Liver (tissue), 3 donors: ENCODE results near the gene CCDC15.

Experiments used
- EGR1 ChIP-seq, 2 donors: IDR thresholded peaks; 2 replicates each; pipeline ENCODE4 v1.6.1; 2016 to 2018; ENCODE audit warnings: antibody characterized with exemption in 2 of 2, low read depth in 2 of 2
- GABPA ChIP-seq, 2 donors: IDR thresholded peaks in 1 of 2; conservative IDR thresholded peaks in 1 of 2; 2 replicates each; pipeline ENCODE4 v1.6.1; 2016; ENCODE audit warnings: antibody characterized with exemption in 2 of 2, mild to moderate bottlenecking in 1 of 2, moderate library complexity in 1 of 2
- HNF4G ChIP-seq: IDR thresholded peaks from 2 replicates; pipeline ENCODE4 v1.6.1; 2016; ENCODE audit warnings: antibody characterized with exemption
- JUND ChIP-seq, 2 donors: IDR thresholded peaks; 2 replicates each; pipeline ENCODE4 v1.6.1; 2016; ENCODE audit warnings: antibody characterized with exemption in 2 of 2
- RAD21 ChIP-seq, 2 donors: IDR thresholded peaks; 2 replicates each; pipeline ENCODE4 v1.6.1; 2016; ENCODE audit warnings: antibody characterized with exemption in 2 of 2, mild to moderate bottlenecking in 2 of 2
- TF ChIP-seq, protein P1 (sequence below): fragments of 150-350 bp; IDR thresholded peaks from 2 replicates; pipeline ENCODE4 v1.5.1; 2017; ENCODE audit warnings: improper control_type of control experiment, low read depth, low read length; ENCODE audit not compliant: missing input control
- TF ChIP-seq, protein P2 (sequence below): IDR thresholded peaks from 2 replicates; pipeline ENCODE4 v1.6.1; 2016; ENCODE audit warnings: antibody characterized with exemption
- donor health status: healthy.
- donor health status: healthy.

DNA sequence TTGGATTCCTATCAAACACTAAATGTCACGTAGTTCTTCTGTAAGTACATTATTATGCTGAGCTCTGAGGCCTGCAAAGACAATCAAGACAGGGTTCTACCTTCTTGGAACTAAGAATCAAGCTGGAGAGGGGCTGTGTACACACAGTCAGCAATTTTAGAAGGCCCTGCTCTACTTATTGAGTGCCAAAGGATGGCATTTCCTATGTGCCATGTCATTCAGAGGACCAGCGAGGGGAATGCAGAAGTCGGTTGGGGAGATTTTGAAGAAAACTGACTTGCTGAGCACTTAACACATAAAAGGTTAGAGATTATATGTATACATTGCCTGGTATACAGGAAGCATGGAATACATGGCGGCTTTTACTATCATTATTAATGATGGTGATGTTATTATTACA is 114.4 kb downstream of the CCDC15 start:
- TF ChIP-seq, protein P1, sequence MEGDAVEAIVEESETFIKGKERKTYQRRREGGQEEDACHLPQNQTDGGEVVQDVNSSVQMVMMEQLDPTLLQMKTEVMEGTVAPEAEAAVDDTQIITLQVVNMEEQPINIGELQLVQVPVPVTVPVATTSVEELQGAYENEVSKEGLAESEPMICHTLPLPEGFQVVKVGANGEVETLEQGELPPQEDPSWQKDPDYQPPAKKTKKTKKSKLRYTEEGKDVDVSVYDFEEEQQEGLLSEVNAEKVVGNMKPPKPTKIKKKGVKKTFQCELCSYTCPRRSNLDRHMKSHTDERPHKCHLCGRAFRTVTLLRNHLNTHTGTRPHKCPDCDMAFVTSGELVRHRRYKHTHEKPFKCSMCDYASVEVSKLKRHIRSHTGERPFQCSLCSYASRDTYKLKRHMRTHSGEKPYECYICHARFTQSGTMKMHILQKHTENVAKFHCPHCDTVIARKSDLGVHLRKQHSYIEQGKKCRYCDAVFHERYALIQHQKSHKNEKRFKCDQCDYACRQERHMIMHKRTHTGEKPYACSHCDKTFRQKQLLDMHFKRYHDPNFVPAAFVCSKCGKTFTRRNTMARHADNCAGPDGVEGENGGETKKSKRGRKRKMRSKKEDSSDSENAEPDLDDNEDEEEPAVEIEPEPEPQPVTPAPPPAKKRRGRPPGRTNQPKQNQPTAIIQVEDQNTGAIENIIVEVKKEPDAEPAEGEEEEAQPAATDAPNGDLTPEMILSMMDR = no peak
- no peak for TF ChIP-seq GABPA (IDR thresholded peaks at IDR 0.05 in 1 of 2, conservative IDR thresholded peaks at IDR 0.05 in 1 of 2)
- TF ChIP-seq JUND (IDR thresholded peaks at IDR 0.05) = no peak
- TF ChIP-seq, protein P2, sequence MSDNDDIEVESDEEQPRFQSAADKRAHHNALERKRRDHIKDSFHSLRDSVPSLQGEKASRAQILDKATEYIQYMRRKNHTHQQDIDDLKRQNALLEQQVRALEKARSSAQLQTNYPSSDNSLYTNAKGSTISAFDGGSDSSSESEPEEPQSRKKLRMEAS = no peak
- TF ChIP-seq HNF4G = no peak
- TF ChIP-seq EGR1 (IDR thresholded peaks at IDR 0.05; ENCODE audit: low read depth in 2 of 2) = no peak
- no peak for TF ChIP-seq RAD21 (IDR thresholded peaks at IDR 0.05)
